EL (cell line): ENCODE measurements around the gene MEIOC.
A peak's percentile ranks its signal among the peaks of the same experiment; 100 is the strongest.
"Not testable (repeated sequence)": the region's sequence is repeated elsewhere in the genome, so short reads cannot be mapped to it uniquely, and the experiment has no call there.

Experiments
- DNase-seq: peaks from one replicate; pipeline ENCODE4 v3.0.0-alpha.2; 2016

Gene MEIOC

DNA sequence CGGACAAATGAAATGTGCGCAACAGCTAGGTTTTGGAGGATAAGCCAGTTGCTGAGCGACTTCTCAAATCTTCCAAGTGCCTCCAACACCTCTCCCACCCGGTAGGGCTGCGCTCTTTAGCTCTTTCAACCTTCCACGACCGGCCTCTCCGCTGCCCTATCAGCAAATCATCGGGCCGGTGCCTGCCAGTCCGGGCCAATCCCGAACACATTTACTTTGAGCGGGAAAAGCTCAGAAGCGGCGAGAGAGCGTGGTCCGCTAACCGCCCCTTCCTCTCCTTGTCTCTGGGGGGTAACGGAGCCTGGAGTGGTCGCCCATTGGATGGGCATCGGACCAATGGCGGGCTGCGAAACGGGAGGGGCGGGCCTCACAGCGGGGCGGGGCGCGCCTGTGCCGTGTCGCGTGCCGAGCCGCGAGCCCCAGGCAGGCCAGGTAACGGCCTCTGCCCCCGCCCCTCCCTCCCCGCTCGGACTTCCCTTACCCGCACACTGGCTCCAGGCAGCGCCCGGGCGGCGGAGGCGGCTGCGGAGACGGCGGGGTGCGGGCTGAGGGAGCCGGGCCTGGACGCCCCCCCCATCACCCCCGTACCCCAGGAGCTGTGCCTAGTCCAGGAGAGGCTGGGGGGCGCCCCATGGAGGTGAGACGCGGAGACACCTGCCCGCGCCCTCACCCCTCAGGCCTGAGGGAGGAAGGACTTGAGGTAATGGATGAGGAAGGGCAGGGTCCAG lies at the start of gene MEIOC:
Gene MEIOC, plus strand, starts transcription at position 486 of the 728 bp plus-strand sequence. Its CDS starts 146 bp downstream, at position 632.
- peak; percentile 36 for DNase-seq

DNA sequence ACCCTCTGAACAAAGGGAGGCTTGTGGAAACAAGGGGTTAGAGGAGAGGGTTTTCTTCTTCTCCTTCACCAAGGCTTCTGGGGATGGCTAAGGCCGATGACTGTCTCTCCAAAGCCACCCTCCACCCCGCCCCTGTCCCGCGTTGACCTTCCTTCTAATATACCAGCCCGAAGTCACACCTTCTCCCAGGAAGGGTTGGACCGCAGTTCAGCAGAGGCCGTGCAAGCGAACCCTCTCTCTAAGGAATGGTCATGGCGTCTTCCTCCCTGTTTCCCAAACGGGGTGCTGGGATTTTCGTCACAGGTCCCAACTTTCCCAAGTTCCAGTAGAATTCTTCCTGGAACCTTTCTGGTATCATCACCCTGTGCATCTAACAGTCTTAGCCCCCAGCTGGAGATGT lies 49.6 kb upstream of the MEIOC start:
- DNase-seq: no peak

DNA sequence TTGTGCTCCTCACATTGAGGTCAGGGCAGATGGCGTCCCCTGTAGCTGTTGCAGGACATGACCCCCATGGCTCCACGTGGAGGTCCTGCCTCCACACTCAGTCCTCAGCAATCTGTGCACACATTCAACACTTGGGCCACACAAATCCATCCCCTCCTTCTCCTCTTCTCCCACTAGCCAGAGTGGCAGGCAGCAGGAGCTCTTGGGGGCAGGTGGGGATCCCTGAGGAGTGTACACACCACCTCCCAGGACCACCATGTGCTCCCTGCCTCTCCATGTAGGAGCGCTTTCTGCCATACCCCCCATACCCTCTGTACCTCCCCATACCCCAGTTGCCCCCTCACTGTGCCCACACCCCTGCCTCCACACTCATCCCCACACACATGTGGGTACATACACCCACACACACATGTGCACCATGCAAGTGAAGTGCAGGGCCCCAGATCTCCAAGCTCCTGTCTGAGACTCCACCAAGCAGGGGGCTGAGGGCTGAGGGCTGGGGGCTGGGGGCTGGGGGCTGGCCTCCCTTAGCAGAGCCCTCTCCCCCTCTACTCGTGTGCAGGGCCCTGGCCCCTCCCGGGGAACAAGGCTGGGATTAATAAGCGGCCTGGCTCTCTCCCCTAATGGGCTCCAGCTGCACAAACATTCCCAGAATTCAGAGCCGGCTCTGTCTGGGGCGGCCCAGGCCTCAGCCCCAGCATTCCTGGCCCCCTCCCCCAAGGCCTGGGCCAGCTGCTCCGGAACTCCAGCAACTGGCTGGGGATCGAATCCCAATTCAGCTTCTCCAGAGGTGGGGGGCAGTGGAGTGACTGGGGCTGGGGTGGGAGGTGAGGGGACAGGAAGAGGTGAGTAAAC lies 48.2 kb upstream of the MEIOC start:
- DNase-seq: peak; percentile 71

DNA sequence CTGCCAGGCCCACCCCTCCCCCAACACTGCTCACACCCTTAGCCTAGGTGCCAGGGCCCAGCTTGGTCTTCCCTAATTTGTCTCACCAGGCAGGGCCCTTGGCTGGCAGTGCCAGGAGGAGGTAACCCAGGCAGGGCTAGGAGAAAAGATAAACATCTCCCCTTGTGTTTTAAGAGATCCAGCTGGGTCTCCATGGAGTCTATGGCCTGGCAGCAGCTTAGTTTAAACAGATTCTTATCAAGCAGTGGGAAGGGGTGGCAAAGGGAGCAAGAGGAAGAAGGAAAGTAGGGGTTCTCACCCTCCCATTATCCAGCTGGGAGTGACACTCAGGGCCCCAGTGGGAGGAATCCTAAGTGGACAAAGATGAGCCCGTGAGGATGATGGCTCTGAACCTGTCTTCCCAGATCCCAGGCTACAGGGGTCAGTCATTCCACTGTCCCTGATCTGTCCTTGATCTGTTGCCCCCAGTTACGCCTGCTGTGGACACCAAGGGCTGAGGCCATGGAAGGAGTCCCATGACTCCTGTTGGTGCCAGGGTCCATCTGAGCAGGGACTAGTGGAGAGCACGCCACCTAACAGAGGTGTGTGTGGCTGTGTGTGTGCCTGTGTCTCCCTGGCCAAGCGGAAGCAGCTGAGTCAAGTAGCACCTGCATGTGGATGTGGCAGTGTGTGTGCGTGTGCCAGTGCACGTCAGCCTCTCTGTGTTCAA lies 47.4 kb upstream of the MEIOC start:
- peak; percentile 9 for DNase-seq

DNA sequence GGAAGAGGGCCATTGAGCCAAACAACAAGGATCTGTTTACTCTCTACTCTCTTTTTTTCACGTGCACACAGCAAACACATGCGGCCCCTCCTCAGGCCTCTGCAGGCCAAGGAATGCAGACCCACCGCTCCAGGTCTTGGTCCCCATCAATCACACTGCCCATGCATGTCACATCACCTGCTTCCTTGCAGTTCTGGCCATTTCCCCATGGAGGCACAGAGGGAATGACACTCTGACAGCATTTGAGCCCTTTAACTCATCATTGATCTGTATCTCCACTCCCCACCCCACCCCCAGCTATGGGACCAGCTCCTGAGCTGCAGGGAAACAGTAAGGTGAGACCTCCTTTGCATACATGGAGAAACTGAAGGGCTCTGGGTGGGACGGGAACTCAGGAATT lies 45.9 kb upstream of the MEIOC start:
- DNase-seq: no peak

DNA sequence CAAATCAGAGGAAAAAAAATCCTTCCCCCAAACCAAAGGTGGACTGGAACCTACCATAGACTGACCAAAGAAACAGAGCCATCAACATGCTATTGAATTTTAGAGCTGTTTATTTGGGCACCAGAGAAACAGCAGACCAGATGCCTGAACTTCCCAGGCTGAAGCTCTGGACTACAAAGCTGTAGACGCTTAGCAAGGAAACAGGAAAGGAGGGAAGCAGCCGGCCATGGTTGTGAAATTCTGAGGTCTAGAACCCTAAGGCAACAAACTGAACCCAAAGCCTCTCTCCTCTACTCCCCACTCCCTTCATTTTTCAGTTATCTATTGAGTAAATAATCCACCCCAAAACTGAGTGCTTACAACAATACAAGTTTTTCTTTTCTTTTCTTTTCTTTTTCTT lies 45.4 kb upstream of the MEIOC start:
- peak; percentile 33 for DNase-seq

DNA sequence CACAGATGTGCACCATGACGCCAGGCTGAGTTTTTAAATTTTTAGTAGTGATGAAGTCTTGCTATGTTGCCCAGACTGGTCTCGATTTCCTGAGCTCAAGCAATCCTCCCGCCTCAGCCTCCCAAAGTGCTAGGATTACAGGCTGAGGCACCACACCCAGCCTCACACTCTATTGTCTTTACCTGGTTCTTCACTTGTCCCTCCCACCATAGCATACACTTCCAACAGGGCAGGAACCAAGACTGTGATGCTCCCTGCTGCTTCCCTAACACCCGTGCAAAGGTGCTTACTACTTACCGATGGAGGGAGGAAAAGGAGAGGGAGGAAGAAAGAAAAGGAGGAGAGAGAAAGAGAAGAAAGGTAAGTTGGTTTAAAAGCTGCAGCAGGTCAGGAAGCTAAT lies 41.4 kb upstream of the MEIOC start:
- no peak for DNase-seq

DNA sequence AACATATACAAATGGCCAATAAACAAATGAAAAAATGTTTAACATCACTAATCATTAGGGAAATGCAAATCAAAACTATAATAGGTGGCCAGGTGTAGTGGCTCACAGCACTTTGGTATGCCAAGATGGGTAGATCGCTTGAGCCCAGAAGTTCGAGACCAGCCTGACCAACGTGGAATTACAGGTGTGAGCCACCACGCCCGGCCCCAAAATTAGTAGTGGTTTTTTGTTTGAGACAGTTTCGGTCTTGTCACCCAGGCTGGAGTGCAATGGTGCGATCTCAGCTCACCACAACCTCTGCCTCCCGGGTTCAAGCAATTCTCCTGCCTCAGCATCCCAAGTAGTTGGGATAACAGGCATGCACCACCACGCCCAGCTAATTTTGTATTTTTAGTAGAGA lies 37.6 kb upstream of the MEIOC start:
- not testable (repeated sequence) for DNase-seq

DNA sequence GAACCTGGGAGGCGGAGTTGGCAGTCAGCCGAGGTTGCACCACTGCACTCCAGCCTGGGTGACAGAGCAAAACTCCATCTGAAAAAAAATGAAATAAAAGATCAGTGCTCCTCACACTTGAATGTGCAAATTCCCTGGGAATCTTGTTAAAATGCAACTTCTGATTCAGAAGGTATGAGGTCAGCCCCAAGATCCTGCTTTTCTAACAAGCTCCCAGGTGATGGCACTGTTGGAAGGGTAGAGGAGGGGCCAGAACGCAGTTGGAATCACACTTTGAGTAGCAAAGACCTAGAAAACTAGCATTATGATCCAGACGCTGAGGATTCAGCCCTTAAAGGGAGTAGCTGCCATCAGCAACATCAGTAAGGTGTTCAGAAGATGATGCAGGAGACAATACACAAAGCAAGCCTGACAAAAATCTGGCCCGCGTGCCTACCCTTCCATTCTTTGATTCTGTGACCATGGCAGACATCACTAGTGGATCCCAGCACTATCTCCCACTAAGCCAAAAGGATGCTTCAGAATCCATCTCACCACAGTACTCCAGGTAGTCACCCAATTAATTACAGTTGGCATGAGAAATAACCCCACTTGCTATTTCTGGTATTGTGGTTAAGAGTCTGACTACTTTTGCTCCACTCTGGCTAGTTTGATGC lies 33.1 kb upstream of the MEIOC start:
- DNase-seq: no peak

DNA sequence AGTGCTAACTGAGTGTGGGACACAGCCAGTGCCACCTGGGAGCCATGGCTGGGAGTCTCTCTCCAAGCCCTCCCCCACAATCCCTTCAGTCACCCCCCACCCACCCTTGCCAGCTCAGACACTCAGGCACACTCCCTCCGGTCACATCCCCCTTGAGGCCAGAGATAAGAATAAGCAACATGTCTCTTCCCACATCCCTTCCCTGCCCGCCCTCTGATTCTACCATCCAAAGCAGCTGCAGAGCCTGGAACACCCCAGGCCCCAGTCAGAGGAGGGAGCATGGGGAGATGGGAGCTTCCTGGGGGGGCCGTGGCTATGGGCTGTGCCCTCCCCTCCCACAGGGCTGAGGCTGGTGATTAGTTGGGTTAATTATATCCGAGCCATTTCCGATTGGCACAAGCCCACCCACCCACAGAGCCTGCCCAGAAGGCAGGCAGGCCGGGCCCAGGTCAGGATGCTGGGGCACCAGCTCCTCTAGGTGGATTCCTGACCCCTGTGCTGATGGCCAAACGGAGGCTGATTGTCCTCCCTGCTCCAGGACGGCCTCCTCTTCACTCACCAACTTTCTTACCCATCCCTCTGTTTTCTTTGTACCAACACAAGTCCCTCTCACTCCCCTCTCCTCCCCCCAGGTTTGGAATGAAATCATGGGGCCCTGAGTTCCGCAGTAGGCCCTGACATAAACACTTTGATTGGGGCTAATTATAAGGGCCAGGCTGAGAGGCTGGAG lies 28.6 kb upstream of the MEIOC start:
- no peak for DNase-seq

DNA sequence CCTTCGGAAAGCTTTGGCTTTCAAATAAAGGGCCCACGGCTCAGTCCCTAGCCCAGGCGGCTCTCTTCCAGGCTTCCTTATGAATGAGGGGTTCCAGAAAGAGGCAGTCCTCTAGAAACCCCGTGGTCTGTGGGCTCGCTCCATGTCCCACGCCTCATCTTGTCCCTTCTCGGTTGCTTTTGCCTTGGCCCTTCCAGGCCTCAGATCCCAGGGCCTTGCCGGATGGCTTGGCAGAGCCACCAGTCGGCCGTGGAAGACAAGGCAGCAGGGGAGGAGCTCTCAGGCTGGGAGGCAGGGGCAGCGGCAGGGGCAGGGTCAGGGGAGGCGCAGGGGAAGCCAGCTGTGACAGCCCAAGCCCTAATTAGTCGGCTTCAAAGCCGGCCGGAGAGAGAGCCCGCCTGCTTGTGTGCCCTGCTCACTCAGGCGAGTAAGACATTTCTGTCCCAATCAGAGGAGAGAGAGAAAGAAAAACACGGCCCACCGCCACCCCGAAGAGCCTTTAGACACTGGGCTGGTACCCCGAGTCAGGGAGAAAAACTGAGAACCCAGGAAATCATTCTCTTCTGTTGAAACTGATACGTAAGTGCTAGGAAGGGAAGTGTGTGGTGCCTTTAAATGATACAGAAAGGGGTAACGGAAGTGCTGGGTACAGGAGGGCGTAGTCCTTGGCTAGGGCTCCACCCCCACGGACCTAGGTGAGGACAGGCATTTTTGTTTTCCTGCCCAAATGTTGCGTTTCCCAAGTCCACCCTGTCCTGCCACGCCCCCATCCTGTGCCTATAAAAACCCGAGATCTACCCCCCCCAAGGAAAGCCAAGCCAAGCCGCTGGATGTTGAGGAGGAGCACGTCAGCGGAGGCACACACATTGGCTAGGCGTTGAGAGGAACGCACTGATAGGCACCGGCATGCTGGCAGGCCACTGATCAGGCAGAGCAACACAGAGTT lies 27.8 kb upstream of the MEIOC start:
- DNase-seq: no peak

DNA sequence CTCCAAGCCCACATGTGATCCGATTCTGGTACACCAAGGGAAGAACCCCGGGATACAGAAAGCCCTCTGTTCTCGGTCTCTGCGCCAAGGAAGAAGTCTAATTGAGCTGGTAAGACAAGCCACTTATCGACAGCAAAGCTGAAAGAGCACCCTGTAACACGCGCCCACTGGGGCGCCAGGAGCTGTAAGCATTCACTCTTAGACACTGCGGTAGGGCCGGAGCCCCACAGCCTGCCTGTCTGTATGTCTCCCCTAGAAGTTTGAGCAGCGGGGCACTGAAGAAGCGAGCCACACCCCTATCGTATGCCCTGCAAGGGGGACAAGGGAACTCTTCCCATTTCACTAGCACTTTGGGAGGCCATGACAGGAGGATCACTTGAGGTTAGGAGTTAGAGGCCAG lies 27.0 kb upstream of the MEIOC start:
- no peak for DNase-seq

DNA sequence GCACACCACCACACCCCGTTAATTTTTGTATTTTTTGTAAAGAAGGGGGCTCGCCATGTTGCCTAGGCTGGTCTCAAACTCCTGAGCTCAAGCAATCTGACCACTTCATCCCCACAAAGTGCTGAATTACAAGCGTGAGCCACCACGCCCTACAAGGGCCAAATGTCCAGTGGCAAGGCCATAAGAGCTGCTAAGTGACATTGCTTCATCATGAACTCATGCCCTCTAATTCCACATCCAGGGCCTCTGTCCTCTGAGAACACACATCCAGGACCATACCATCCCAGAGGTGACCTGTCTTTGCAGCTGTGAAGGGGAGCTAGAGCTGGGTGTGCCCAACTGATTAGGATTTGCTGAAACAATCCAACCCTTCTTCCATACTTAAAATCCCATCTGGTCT lies 25.6 kb upstream of the MEIOC start:
- DNase-seq: no peak

DNA sequence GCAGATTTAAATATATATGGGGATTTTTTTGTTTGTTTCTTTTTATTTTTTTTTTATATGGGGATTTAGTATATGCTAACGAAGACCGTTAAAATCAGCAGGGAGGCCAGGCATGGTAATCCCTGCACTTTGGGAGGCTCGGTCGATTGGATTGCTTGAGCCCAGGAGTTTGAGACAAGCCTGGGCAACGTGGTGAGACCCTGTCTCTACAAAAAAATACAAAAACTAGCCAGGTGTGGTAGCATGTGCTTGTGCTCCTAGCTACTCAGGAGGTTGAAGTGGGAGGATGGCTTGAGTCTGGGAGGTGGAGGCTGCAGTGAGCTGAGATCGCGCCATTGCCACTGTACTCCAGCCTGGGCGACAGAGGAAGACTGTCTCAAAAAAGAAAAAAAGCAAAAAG lies 22.3 kb upstream of the MEIOC start:
- no peak for DNase-seq

DNA sequence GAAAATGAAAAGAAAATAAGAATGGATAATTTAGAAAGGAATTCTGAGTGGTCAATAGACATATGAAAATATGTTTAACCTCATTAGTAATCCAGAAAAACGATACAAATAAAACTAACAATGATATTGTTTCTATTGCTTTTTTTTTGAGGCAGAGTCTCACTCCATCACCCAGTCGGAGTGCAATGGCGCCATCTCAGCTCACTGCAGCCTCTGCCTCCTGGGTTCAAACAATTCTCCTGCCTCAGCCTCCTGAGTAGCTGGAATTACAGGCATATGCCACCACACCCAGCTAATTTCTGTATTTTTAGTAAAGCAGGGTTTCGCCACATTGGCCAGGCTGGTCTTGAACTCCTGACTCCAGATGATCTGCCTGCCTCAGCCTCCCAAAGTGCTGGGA lies 21.9 kb upstream of the MEIOC start:
- not testable (repeated sequence) for DNase-seq

DNA sequence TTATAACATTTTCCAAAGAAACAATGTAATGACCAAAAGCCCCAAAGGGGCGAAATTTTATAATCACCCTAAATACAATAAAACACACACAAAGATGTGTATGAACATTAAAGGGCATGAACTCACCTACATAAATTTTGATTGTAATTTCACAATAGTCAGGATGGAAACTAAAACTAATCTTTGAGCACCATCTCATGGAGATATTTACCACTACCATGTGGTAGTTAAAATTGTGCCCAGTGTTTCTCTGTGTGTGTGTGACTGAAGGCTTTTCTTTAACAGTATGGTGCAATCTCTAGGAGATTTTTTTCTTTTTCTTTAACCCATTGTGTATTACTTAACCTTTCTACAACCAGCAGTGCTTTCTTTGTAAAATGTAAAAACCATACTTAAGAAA lies 19.7 kb upstream of the MEIOC start:
- peak; percentile 55 for DNase-seq

DNA sequence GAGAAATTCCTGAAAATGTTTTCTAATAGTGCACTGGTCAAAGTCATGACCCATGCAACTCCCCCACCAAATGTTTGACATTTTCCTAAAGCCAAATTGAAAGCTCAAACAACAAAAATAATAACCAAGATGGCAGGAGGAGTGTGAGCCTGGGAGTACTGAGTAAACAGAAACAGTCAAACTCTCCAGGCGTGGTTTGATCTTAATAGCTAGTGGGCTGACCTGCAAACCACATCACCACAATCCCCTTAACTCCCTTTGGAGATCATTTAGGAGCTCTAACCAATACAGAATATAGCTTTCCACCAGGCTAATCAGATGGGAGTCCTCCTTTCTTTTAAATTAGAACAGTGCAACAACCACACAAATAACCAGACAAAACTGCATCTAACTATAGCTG lies 19.2 kb upstream of the MEIOC start:
- no peak for DNase-seq

DNA sequence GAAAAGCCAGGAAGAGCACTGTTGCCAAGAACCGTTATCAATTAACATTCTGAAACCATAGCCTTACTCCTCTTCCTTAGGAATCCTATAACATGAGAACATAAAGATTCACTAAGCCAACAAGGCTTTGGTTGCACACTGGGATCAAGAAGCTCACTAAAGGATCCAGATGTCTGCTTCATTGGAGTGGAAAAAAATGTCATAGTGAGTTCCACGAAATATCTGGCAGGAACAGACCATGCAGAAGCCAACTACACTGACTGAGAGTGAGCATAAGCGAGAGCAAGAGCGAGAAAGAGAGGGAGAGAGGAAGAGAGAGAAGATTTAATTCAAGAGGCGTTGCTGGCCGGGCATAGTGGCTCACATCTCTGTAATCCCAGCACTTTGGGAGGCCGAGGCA lies 13.4 kb upstream of the MEIOC start:
- DNase-seq: no peak

DNA sequence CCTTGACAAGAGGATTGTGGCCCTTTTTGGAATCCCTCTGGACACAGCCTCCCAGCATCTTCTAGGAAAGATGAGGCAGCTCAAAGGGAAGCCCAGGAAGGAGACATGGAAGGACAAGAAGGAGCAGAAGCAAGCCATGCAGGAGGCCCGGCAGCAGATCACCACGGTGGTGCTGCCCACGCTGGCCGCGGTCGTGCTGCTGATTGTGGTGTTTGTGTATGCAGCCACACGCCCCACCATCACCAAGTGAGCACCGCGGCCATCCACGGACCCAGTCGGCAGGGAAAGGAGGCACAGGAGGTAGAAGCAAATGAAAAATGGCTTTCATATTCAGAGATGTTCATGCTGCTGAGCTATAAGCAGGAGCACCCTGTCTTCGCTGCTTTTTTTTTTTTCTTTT lies 10.9 kb upstream of the MEIOC start:
- DNase-seq: no peak

DNA sequence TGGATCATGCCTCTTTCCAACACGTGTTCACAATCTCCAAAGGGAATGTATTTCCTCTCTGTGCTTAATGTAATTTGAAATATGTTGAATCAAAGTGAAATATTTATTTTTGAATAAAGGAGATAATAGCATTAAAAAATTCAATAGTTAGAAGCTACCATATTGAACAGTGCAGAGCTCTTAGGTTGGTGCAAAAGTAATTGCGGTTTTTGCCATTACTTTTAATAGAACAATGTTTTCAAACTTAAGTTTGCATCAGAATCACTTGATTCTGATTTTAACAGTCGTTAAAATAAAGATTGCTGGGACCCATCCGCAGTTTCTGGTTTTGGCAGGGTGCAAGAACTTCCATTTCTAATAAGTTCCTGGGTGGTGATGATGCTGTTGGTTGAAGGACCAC lies 10.0 kb upstream of the MEIOC start:
- DNase-seq: no peak

DNA sequence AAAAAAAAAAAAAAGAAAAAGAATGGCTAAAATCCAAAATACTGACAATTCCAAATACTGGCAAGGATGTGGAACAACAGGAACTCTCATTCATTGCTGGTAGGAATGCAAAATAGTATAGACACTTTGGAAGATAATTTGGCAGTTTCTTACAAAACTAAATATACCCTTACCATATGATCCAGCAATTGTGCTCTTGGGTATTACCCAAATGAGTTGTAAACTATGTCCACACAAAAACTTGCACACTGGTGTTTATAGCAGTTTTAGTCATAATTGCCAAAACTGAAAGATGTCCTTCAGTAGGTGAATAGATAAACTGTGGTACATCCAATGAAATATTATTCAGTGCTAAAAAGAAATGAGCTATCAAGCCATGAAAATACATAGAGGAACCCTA lies 8.5 kb upstream of the MEIOC start:
- no peak for DNase-seq
